GM10847 (cell line): Measurements from ENCODE around the gene RAD51AP2.

Experiments used
- POLR2A ChIP-seq: IDR thresholded peaks from 2 replicates; pipeline ENCODE4 v1.6.1; 2011; ENCODE audit not compliant: insufficient read length; ENCODE audit errors: extremely low read depth

Gene RAD51AP2

DNA sequence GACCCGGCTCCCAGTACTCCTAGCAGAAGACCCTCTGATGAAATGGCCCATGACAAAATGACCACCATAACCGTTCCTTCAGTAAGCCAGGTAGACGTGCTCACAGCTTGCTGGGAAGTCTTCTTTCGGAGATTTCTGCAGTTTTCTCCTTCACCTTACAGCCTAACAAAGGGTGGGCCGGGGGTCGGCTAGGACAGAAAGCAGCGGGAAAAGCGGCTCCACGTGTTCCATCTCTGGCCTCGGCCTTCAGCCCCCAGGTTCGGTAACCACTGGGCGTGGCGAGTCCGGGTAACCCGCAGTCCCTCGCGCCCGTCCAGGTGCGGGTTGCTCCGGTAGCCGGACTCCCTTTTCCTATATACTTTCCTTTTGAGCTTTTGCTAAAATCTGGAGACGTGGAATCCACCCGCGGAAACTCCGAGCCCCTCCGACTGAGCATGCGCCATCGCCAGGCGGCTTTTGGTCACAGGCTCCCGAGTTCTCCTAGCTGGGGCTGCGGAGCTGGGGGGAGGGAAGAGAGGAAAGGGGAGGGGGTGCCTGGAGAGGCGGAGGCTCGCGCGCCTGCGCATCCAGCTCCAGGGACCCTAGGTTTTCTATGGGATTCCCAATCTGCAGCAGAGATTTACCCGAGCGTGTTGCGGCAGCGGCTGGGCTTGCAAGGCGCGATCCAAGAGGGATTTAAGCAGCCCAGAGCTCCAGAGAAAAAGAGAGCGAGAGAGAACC, 22.0 kb upstream of the RAD51AP2 start, which contains the start of gene VSNL1:
VSNL1 (plus strand) TSS at position 604 of the 720 bp plus-strand sequence. CDS start 51,379 bp downstream, outside the sequence.
- TF ChIP-seq POLR2A: no peak

DNA sequence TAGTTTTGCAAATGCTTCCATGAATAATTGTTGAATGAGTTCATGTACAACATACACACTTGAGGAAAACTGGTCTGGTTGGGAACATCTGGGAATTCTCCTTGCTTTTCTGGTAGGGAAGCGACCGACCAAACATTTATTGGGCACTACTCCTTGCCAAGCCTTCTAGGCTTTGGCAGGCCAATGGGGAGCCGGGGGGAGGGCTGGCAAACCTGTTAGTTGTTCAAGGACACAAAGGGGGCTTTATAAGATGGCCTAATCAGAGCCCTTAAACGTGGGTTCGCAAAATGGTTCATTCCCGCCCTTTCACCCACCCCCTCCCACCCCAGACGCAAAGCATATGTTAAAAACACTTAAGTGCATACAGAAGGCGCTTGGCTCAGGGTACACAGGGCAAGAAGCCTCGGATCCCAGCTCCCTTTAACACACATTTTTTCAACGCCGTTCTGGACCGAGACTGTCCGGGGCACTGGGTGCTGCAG, 21.4 kb upstream of the RAD51AP2 start:
- TF ChIP-seq POLR2A: no peak

- TF ChIP-seq POLR2A: no peak
Observed at GRCh38 chr2:17538844-17539554, 20.8 kb upstream of the RAD51AP2 start.

- no peak for TF ChIP-seq POLR2A
Observed at GRCh38 chr2:17538022-17538843, 20.0 kb upstream of the RAD51AP2 start.

- no peak for TF ChIP-seq POLR2A
Observed at GRCh38 chr2:17536416-17536815, 18.2 kb upstream of the RAD51AP2 start.

DNA sequence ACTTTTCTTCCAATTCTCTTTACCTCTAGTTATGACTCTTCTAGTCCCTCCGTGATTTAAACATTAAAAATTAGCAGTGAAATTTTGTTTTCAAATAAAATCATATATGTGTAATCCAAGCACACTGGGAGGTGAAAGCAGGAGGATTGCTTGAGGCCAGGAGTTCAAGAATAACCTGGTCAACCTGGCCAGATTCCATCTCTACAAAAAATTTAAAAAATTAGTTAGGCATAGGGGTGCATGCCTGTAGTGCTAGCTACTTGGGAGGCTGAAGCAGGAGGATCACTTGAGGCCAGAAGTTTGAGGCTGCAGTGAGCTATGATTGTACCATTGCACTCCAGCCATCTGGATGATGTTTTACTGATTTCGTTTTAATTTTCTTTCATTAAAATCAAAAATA, 15.3 kb upstream of the RAD51AP2 start:
- TF ChIP-seq POLR2A: no peak

DNA sequence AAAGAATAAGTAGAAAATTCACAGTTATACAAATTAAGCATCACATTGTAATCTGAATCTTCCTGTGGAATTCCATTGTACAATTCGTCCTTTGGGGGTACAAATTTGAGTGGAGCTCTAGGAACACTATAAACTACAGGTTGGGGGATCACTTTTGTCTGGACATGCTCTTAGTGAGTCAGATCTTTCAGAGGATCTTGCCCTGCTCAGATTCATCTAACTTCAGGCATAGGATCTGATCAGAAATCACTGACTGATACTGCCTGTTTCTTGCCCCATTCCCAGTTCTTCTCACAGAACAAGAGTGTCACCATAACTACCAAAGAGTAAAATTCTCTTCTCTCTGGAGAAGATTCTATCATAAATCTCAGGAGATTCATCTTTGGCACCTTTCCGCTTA, 11.5 kb upstream of the RAD51AP2 start:
- TF ChIP-seq POLR2A: no peak

GRCh38 chr2:17522303-17522702, 4.1 kb upstream of the RAD51AP2 start:
- TF ChIP-seq POLR2A: no peak

DNA sequence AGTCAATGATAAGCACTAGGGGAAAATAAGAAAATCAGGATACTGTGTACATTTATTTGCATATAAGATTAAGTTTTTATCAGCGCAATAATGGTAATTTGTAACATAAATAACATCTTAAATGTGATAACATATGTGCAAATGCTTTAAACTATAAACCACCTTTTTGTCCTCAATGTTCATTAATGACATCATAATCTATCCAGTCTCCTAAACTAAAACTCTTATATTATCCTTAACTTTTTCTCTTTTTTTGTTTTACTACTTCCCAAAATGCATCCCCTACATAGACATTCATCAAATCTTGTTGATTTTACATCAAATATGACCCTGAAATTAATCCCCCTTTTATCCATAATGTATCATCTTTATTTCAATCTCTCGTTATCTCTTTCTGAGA, 3.4 kb upstream of the RAD51AP2 start:
- TF ChIP-seq POLR2A: no peak

DNA sequence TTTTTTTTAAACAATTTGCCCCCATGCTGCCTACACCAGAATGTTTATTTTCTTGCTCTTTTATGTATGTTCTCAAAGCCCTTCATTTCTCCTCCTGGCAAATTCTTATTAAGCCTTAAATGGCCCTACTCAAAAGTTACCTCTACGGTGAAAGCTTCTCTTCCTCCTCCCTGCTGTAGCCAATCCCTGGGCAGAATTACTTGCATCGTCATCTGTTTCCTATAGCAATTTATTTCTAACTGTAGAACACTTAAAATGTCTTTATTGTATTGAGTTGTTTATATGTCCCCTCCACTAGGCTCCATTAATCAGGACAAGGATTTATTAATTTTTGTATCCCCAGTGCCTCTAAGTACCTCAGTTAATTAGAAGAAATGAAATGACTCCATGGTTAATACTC, 2.5 kb upstream of the RAD51AP2 start:
- no peak for TF ChIP-seq POLR2A

GRCh38 chr2:17519486-17519885, 1.2 kb upstream of the RAD51AP2 start:
- no peak for TF ChIP-seq POLR2A

GRCh38 chr2:17517481-17518211, 594 bp downstream of the RAD51AP2 start:
- no peak for TF ChIP-seq POLR2A

GRCh38 chr2:17515652-17516051, 2.6 kb downstream of the RAD51AP2 start:
- no peak for TF ChIP-seq POLR2A

DNA sequence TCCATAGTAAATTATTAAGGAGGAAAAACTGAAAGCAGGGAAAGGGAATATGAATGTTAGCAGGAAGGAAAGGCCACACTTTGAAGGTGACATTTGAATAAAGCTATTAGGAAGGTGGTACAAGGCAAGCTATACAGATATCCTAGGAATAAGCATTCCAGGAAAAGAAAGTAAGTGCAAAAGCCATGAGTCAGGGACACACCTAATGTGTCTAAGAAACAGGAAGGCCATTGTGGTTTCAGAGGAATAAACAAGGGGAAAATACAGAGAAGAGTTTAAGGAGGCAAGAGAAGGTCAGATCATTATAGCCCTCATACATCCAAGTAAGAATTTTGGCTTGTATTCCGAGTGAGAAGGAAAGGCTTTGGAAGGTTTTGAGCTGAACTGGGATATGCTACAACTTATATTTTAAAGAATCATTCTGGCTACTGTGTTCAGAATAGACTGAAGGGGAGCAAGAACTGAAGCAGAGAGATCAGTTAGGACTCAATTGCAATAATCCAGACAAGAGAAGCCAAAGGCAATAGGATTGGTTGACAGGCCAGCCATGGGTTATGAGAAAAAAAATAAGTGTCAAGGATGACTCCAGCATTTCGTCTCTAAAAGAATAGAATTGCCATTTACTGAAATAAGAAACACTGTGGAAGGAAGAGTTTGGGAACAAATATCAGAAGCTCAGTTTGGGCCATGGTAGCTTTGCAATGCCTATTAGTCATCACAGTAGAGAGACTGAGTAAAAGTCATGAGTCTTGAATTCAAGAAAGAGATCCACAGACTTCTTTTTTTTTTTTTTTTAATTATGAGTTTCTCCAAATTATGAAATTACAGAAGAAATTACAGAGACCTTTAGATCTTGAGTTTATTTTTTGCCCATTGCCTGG, 11.3 kb downstream of the RAD51AP2 start:
- no peak for TF ChIP-seq POLR2A
